ENCODE results near the gene GASK1A.

DNA sequence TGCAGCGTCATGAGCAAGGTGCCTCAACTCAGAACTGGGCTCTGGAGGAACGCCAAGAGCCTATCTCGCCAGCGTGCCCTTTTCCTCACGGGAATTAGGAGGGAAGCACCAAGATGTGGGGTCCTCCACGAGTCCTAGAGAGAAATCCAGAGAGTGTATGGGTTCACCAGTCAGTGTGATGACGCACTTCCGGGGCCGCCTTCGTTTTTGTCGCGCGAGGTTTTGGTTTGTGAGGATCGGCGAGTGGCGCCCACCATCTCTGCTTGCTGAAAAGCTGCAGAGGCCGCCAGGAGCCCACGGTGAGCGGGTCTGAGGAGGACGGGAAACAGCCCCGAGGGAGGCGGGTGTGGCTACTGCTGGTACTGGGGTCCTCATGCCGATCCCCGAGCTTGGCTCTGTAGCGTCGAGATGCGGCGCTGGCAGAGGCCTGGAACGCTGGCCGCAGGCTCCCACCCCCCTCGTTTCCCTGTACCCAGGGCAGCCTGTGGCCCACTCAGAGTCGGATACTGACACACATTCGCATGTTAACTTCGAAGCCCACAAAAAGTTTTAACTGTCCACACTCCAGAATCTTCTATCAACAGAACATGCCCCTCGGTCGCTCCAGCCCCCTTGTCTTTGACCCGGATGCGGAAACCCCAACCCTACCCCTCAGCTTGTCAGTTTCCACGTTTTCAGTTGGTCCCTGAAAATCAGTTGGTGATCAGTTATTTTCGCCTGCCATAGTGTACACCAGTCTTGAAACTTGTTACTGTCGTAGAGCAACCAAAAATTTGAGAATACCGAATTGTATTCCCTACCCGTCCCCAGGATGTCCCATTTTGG, 42.7 kb upstream of the GASK1A start:
- TF ChIP-seq ESRRG (CRISPR knock-in tag; IDR thresholded peaks at IDR 0.05) (no peak), PPARA (CRISPR knock-in tag; IDR thresholded peaks at IDR 0.05; ENCODE audit: borderline replicate concordance) (no peak), ZNF8 (CRISPR knock-in tag; IDR thresholded peaks at IDR 0.05) (no peak), ZFP3 (CRISPR knock-in tag; IDR thresholded peaks at IDR 0.05) (no peak), RARB (CRISPR knock-in tag; IDR thresholded peaks at IDR 0.05) (no peak), ZC3H10 (CRISPR knock-in tag; IDR thresholded peaks at IDR 0.05) (no peak), CSRNP3 (CRISPR knock-in tag; IDR thresholded peaks at IDR 0.05) (no peak), ZFP30 (CRISPR knock-in tag; IDR thresholded peaks at IDR 0.05) (no peak), OSR1 (CRISPR knock-in tag; IDR thresholded peaks at IDR 0.05) (no peak)
- TF ChIP-seq, protein P1, sequence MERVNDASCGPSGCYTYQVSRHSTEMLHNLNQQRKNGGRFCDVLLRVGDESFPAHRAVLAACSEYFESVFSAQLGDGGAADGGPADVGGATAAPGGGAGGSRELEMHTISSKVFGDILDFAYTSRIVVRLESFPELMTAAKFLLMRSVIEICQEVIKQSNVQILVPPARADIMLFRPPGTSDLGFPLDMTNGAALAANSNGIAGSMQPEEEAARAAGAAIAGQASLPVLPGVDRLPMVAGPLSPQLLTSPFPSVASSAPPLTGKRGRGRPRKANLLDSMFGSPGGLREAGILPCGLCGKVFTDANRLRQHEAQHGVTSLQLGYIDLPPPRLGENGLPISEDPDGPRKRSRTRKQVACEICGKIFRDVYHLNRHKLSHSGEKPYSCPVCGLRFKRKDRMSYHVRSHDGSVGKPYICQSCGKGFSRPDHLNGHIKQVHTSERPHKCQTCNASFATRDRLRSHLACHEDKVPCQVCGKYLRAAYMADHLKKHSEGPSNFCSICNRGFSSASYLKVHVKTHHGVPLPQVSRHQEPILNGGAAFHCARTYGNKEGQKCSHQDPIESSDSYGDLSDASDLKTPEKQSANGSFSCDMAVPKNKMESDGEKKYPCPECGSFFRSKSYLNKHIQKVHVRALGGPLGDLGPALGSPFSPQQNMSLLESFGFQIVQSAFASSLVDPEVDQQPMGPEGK (CRISPR knock-in tag; IDR thresholded peaks at IDR 0.05; ENCODE audit: borderline replicate concordance), result no peak

Measured in SK-N-SH treated with all-trans-retinoic acid at 6 μM for 48 hours (cell line).